Lower leg skin (tissue), 3 donors: Measurements from ENCODE around the gene C1orf105.

Experiments used
- POLR2A ChIP-seq, 2 donors: fragments of 450-650 bp; IDR thresholded peaks; one replicate each; pipeline ENCODE4 v1.6.1; 2016 to 2017; ENCODE audit warnings: antibody characterized with exemption in 2 of 2, mild to moderate bottlenecking in 1 of 2, moderate library complexity in 1 of 2
- TF ChIP-seq, protein P1 (sequence below), 3 donors: fragments of 450-650 bp; IDR thresholded peaks; one replicate each; pipeline ENCODE4 v1.5.1; 2016; ENCODE audit warnings: antibody characterized with exemption in 3 of 3, mild to moderate bottlenecking in 3 of 3, moderate library complexity in 2 of 3

DNA sequence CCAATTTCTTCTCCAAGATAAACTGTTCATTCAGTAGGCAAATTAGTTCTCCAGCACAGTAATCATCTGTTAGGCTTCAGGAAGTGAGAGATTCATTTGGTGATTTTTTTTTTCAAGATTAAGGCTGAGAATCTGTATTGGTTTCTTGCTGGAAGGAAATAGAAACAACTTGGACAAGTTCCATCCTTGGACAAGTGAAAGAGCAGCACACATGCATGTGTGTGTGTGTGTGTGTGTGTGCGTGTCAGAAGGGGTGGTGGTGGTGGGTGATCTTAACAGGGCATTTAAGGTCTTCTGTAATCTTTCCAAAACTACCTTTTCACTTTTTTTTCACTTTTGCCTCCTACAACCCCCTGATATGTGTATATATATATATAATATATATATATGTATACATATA, 96.6 kb downstream of the C1orf105 start:
- TF ChIP-seq, protein P1, sequence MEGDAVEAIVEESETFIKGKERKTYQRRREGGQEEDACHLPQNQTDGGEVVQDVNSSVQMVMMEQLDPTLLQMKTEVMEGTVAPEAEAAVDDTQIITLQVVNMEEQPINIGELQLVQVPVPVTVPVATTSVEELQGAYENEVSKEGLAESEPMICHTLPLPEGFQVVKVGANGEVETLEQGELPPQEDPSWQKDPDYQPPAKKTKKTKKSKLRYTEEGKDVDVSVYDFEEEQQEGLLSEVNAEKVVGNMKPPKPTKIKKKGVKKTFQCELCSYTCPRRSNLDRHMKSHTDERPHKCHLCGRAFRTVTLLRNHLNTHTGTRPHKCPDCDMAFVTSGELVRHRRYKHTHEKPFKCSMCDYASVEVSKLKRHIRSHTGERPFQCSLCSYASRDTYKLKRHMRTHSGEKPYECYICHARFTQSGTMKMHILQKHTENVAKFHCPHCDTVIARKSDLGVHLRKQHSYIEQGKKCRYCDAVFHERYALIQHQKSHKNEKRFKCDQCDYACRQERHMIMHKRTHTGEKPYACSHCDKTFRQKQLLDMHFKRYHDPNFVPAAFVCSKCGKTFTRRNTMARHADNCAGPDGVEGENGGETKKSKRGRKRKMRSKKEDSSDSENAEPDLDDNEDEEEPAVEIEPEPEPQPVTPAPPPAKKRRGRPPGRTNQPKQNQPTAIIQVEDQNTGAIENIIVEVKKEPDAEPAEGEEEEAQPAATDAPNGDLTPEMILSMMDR (IDR thresholded peaks at IDR 0.05), result no peak
- no peak for TF ChIP-seq POLR2A (IDR thresholded peaks at IDR 0.05)
